ENCODE data around the gene HDAC9. TPM values are rescaled to one million over a fixed set of nuclear protein-coding genes. Genes with fewer than 3 reads are reported as not detected.

Gene HDAC9
- total RNA-seq, 1 experiment from 2014 or later: 4.3 TPM

GRCh38 chr7:18590241-18590640, 94.7 kb downstream of the HDAC9 start:
- Histone ChIP-seq H3K9ac (ENCODE audit: low read length) (no peak overlapping the region), H3K27me3 (ENCODE audit: insufficient read depth, low read length) (no peaks in the 10 kb centered on the region), H4K20me1 (ENCODE audit: insufficient read depth) (no peaks in the 10 kb centered on the region), H3K79me2 (ENCODE audit: insufficient read depth, low read length) (no peaks in the 10 kb centered on the region), H2AFZ (ENCODE audit: low read depth, low read length, poor library complexity, severe bottlenecking) (no peak overlapping the region), H3K36me3 (ENCODE audit: control insufficient read depth in 1 of 2, insufficient read depth in 2 of 2, low read length in 2 of 2) (no peaks in the 10 kb centered on the region), H3K9me2 (ENCODE audit: insufficient read depth) (no peaks in the 10 kb centered on the region), H3K4me2 (ENCODE audit: low read length) (no peak overlapping the region), H3K4me3 (replicated peaks in 1 of 2; ENCODE audit: low read depth in 1 of 2, low read length in 2 of 2) (no peak overlapping the region), H3K27ac (ENCODE audit: low read depth, low read length) (no peak overlapping the region), H3K4me1 (ENCODE audit: control insufficient read depth in 1 of 2, insufficient read depth in 2 of 2, low read length in 2 of 2) (no peaks in the 10 kb centered on the region), H3K9me3 (ENCODE audit: control insufficient read depth in 1 of 2, insufficient read depth in 1 of 2, low read depth in 1 of 2, low read length in 2 of 2) (no peaks in the 10 kb centered on the region)
- intact Hi-C loops (cut with micrococcal nuclease): loop anchor here (2.0 kb wide), 2 partner anchors 853 to 1075 kb away; no protein-coding TSS in a partner anchor
- no TSS peak for BruUV-seq (replicated peaks)
- DNase-seq (ENCODE audit: low read depth, low spot score) (no peak), ATAC-seq (no peak)
- POLR2A ChIA-PET: no interaction called here
- RAD21 ChIA-PET (ENCODE audit: low non-redundant PET in 1 of 2, low total read pairs in 2 of 2, uncharacterized antibody in 2 of 2, unreplicated experiment in 2 of 2): no interaction called here
- CTCF ChIA-PET: interaction anchor here (0.8 to 2.4 kb wide), 4 partner anchors 10 to 883 kb away, joined by 3 to 11 read pairs (median 4); no protein-coding TSS in a partner anchor
- TF ChIP-seq ELF1 (IDR thresholded peaks at IDR 0.05; ENCODE audit: borderline replicate concordance, low read depth) (no peak), REST (IDR thresholded peaks at IDR 0.05; ENCODE audit: low read depth) (no peak), EZH2 (IDR thresholded peaks at IDR 0.05) (no peak), CBX3 (IDR thresholded peaks at IDR 0.05; ENCODE audit: low read depth) (no peak), ZFX (IDR thresholded peaks at IDR 0.05) (no peak), SRF (IDR thresholded peaks at IDR 0.05; ENCODE audit: low read depth) (no peak), CEBPB (IDR thresholded peaks at IDR 0.05; ENCODE audit: low read depth) (no peak), POLR2A (IDR thresholded peaks at IDR 0.05; ENCODE audit: borderline replicate concordance, extremely low read depth, insufficient read depth, insufficient read length) (no peak), YY1 (IDR thresholded peaks at IDR 0.05; ENCODE audit: extremely low read depth, insufficient replicate concordance, low read depth, low read length) (no peak), JUND (IDR thresholded peaks at IDR 0.05) (no peak), TCF7L2 (IDR thresholded peaks at IDR 0.05; ENCODE audit: borderline replicate concordance, extremely low read depth, insufficient read depth, insufficient read length) (no peak), EZH2phosphoT487 (IDR thresholded peaks at IDR 0.05; ENCODE audit: borderline replicate concordance) (no peak), CTCF (IDR thresholded peaks at IDR 0.05 in 2 of 3, conservative IDR thresholded peaks at IDR 0.05 in 1 of 3; ENCODE audit: borderline replicate concordance in 1 of 3, insufficient read depth in 1 of 3, low read depth in 2 of 3, low read length in 2 of 3) (no peak)
- TF ChIP-seq, protein P1, sequence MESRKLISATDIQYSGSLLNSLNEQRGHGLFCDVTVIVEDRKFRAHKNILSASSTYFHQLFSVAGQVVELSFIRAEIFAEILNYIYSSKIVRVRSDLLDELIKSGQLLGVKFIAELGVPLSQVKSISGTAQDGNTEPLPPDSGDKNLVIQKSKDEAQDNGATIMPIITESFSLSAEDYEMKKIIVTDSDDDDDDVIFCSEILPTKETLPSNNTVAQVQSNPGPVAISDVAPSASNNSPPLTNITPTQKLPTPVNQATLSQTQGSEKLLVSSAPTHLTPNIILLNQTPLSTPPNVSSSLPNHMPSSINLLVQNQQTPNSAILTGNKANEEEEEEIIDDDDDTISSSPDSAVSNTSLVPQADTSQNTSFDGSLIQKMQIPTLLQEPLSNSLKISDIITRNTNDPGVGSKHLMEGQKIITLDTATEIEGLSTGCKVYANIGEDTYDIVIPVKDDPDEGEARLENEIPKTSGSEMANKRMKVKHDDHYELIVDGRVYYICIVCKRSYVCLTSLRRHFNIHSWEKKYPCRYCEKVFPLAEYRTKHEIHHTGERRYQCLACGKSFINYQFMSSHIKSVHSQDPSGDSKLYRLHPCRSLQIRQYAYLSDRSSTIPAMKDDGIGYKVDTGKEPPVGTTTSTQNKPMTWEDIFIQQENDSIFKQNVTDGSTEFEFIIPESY (IDR thresholded peaks at IDR 0.05; ENCODE audit: extremely low read depth, insufficient replicate concordance, low read length): no peak
